ENCODE data around the gene MEGF11.

GRCh38 chr15:66198757-66199156 lies 54.8 kb downstream of the MEGF11 start:
- TF ChIP-seq POLR2A (IDR thresholded peaks at IDR 0.05) (no peak), CTCF (IDR thresholded peaks at IDR 0.05) (no peak)

Data from Peyer's patch (tissue), 4 donors.